PC-9 (cell line): Measurements from ENCODE around the gene ZRANB1. TPM values are rescaled to one million over a fixed set of nuclear protein-coding genes. Genes with fewer than 3 reads are reported as not detected.

ENCODE experiments used
- BruUV-seq: library from RNA; stranded (reverse); fragments of 400-500 nt; replicated peaks from 2 replicates; lab custom pipeline; 2021; lab: Mats Ljungman, UMichigan
- CTCF ChIA-PET: fragments of 300-600 bp; sonication (Branson Sonifier 250); formaldehyde crosslinking; loops from one replicate; lab custom pipeline; 2022; ENCODE audit warnings: antibody characterized with exemption; lab: Charles Lee
- POLR2A ChIA-PET: fragments of 300-600 bp; sonication (Branson Sonifier 250); formaldehyde crosslinking; loops from one replicate; lab custom pipeline; 2022; ENCODE audit warnings: antibody characterized with exemption; ENCODE audit not compliant: unreplicated experiment; lab: Charles Lee
- DNase-seq, 2 experiments: peaks; one replicate each; pipeline versions ENCODE4 v3.0.0 to v3.0.0-alpha.2; 2015 to 2022; ENCODE audit warnings: mixed read lengths in 1 of 2
- H2AFZ ChIP-seq: fragments of 200-600 bp; sonication (generic); 2 replicates; pipeline ENCODE4 v1.8.1; 2017; ENCODE audit warnings: antibody characterized with exemption
- H3F3A ChIP-seq: fragments of 200-600 bp; sonication (generic); 2 replicates; pipeline ENCODE4 v1.8.1; 2017; ENCODE audit warnings: antibody characterized with exemption, mild to moderate bottlenecking, low read depth; ENCODE audit not compliant: insufficient read depth
- H3K27ac ChIP-seq: fragments of 200-600 bp; sonication (generic); 2 replicates; pipeline ENCODE4 v1.6.1; 2016; ENCODE audit warnings: mixed run types
- H3K27me3 ChIP-seq: fragments of 200-600 bp; sonication (generic); 2 replicates; pipeline ENCODE4 v1.6.1; 2016; ENCODE audit warnings: low read depth, mixed run types; ENCODE audit not compliant: insufficient read depth
- H3K36me3 ChIP-seq: fragments of 200-600 bp; sonication (generic); 2 replicates; pipeline ENCODE4 v1.6.1; 2016; ENCODE audit warnings: low read depth, mixed run types
- H3K4me1 ChIP-seq: fragments of 200-600 bp; sonication (generic); replicated peaks from 2 replicates; pipeline ENCODE4 v1.6.1; 2016; ENCODE audit warnings: mixed run types; ENCODE audit not compliant: insufficient read depth
- H3K4me2 ChIP-seq: fragments of 200-600 bp; sonication (generic); 2 replicates; pipeline ENCODE4 v1.6.1; 2017; ENCODE audit warnings: mixed run types
- H3K4me3 ChIP-seq: fragments of 200-600 bp; sonication (generic); 2 replicates; pipeline ENCODE4 v1.6.1; 2016; ENCODE audit warnings: mixed run types
- H3K79me2 ChIP-seq: fragments of 200-600 bp; sonication (generic); 2 replicates; pipeline ENCODE4 v1.6.1; 2017; ENCODE audit warnings: low read depth, mixed run types
- H3K9me2 ChIP-seq: fragments of 200-600 bp; sonication (generic); 2 replicates; pipeline ENCODE4 v1.8.1; 2017; ENCODE audit warnings: mild to moderate bottlenecking; ENCODE audit not compliant: insufficient read depth
- H3K9me3 ChIP-seq: fragments of 200-600 bp; sonication (generic); 2 replicates; pipeline ENCODE4 v1.8.1; 2016; ENCODE audit warnings: low read depth; ENCODE audit not compliant: insufficient read depth
- H4K20me1 ChIP-seq: fragments of 200-600 bp; sonication (generic); 2 replicates; pipeline ENCODE4 v1.8.1; 2017; ENCODE audit not compliant: insufficient read depth
- EZH2 ChIP-seq: fragments of 200-600 bp; sonication (generic); IDR thresholded peaks from 2 replicates; pipeline ENCODE4 v1.8.0; 2017; ENCODE audit warnings: antibody characterized with exemption, low read depth
- intact Hi-C: fragments of 100-400 bp; cut with micrococcal nuclease; formaldehyde crosslinking; loops from one replicate; pipeline ENCODE4 v1.10.0; 2022; ENCODE audit not compliant: unreplicated experiment
- microRNA-seq: library from miRNA; unstranded; fragments of <30 nt; microRNA quantifications from one replicate; pipeline ENCODE4 v1.2.0, GENCODE V29; 2021; ENCODE audit warnings: borderline number of aligned reads, borderline replicate concordance
- total RNA-seq: library from RNA; stranded (reverse); gene quantifications from 2 replicates; pipeline ENCODE4 v1.2.3, GENCODE V29; 2021
- TF ChIP-seq, protein P1 (sequence below): fragments of 200-600 bp; sonication (generic); conservative IDR thresholded peaks from 2 replicates; pipeline ENCODE4 v1.6.1; 2017; ENCODE audit warnings: mixed run types, antibody characterized with exemption, mild to moderate bottlenecking, moderate library complexity

The ZRANB1 gene
- total RNA-seq, 1 experiment from 2014 or later: 10.9 TPM

DNA sequence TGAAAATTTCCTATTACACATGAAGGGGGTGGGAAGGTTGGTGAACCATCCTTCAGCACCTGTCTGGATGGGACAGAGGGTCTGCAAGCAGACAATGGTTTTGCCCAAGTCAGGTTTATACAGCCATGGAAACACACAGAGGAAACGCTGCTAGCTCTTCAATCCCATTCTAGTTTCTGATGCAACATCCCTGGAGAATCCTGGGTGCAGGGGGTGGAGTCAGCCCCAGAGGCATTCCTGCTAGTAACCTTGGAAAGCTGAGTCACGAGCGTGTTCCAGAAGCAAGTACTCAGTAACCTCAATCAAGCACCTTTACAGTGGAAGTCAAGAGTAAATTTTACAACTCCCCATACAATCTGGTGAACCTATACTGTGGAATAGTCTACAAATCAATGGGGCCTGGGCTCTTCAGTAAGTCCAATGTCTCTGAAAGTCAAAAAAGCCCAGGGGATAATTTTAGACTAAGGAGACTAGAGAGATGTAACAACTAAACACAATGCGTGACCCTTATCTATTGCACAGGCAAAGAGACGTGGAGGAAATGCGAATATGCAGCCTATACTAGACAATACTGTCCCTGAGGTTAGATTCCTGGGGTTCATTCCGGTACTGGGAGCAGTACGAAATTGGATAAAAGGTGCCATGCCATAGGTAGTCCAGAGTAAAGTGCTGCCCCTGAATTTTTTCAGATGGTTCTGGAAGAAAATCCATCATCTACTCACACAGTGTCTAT lies 95.4 kb downstream of the ZRANB1 start:
- no TSS peak for BruUV-seq
- Histone ChIP-seq H4K20me1 (no peaks in the 10 kb centered on the region), H3K4me3 (no peak overlapping the region), H3K36me3 (0 out of 2 replicates have a peak, but pooled peaks cover 4% of the 10 kb centered on the region), H3K27me3 (no peaks in the 10 kb centered on the region), H3K4me2 (peak overlapping the region; percentile 46), H3F3A (peaks cover 5% of the 10 kb centered on the region; the same call in 1 of the 2 replicates), H3K9me2 (no peaks in the 10 kb centered on the region), H3K27ac (peak overlapping the region; percentile 85), H3K9me3 (no peaks in the 10 kb centered on the region), H2AFZ (no peak overlapping the region), H3K4me1 (peaks cover 28% of the 10 kb centered on the region), H3K79me2 (peaks cover 77% of the 10 kb centered on the region)
- POLR2A ChIA-PET: no interaction called here
- TF ChIP-seq, protein P1, sequence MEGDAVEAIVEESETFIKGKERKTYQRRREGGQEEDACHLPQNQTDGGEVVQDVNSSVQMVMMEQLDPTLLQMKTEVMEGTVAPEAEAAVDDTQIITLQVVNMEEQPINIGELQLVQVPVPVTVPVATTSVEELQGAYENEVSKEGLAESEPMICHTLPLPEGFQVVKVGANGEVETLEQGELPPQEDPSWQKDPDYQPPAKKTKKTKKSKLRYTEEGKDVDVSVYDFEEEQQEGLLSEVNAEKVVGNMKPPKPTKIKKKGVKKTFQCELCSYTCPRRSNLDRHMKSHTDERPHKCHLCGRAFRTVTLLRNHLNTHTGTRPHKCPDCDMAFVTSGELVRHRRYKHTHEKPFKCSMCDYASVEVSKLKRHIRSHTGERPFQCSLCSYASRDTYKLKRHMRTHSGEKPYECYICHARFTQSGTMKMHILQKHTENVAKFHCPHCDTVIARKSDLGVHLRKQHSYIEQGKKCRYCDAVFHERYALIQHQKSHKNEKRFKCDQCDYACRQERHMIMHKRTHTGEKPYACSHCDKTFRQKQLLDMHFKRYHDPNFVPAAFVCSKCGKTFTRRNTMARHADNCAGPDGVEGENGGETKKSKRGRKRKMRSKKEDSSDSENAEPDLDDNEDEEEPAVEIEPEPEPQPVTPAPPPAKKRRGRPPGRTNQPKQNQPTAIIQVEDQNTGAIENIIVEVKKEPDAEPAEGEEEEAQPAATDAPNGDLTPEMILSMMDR: no peak
- TF ChIP-seq EZH2: no peak
- CTCF ChIA-PET: interaction anchor here (0.6 kb wide), 1 partner anchor 197 kb away, joined by 7 read pairs; no protein-coding TSS in a partner anchor
- DNase-seq: peak; percentile 69 to 71
- intact Hi-C loops: loop anchor here (5.0 kb wide), 1 partner anchor 680 kb away; the partner anchor contains the start of gene EDRF1

Small RNAs within 50 kb of the gene (microRNA-seq; reads per million reads assigned to microRNA genes)
- gene MIR4296: not detected

Other genes with a start within 250 kb of the ZRANB1 start
- gene FAM53B, start 197.7 kb upstream of the ZRANB1 start, total RNA-seq: 9.0 and 9.8 TPM in 2 replicates
- 16.4 and 18.4 TPM in 2 replicates for gene EEF1AKMT2, start 150.2 kb upstream of the ZRANB1 start, total RNA-seq
- 6.2 and 7.8 TPM in 2 replicates for gene ABRAXAS2, start 140.3 kb upstream of the ZRANB1 start, total RNA-seq
- gene CTBP2, start 218.4 kb downstream of the ZRANB1 start, total RNA-seq: 60.5 and 64.4 TPM in 2 replicates